GOT3 (cell line): ENCODE measurements around the gene HDAC10.

ENCODE experiments used
- DNase-seq: peaks from one replicate; lab custom pipeline; 2025; ENCODE audit warnings: mixed read lengths; lab: John Stamatoyannopoulos, UW

HDAC10 gene

DNA sequence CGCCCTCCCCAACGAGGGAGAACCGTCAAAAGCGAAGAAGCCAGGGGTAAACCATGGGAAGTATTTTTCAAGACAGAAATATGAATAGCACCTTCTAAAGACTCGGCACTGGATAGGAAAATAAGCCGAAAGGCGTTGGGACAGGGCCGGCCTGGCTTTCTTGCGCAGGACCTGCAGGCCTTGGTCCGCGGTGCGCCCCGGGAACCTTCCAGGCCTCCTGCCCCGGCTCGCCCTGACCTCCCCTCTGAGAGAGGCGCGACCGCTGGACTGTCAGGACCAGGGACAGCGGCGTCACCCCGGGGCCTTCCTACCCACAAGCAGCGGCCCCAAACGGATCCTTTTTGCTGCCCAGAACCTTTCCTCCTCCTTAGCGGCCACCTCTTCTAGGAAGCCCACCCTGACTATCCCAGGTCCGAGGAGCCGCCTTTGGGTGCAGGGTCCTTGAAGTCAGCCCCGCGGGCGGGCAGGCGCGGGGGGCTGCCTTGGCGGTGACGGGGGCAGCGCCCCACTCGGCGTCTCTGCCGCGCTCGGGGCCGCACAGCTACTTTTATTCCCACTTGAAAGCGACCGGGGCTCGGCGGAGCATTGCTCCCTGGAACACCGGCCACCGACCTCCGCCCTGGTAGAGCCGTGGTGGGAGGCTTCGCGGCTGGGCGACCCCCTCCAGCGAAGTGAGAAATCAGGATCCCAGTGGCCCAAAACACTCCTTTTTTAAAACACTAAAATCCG, 19.8 kb upstream of the HDAC10 start:
- DNase-seq = peak; percentile 21

DNA sequence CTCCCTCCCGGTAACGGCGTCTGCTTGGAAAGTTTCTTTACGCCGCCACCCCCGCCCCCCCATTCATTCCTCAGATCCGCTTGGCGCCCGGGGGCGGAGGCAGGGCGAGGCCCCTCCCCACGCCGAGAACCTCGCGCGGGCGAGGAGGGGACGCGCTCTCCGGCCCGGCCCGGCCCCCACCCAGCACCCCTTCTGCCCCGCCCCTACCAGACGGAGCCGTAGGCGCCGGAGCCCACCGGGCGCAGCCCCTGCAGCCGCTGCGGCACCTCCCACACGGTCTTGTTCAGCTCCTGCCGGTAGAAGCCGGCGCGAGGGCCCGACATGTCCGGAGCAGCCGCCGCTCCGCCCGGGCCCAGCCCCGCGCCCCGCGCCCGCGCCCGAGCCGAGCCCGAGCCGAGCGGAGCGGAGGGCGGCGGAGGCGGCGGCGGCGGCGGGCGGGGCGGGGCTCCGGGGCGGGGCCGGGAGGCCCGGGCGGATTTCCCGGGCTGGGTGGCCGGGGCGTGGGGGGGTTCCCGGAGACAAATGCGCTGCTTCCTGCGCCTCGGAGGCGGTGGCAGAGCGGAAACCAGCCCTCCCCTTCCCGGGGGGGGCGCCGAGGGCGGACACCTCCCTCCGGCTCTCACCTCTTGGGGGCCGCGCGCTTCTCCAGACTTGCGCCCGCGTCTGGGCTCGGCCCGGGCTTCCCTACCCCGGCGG, 19.1 kb upstream of the HDAC10 start, which contains the start of gene MAPK11:
Gene MAPK11 (minus strand): TSS at position 411 of the 696 bp plus-strand sequence. CDS start 88 bp downstream, at position 323.
- no peak for DNase-seq

DNA sequence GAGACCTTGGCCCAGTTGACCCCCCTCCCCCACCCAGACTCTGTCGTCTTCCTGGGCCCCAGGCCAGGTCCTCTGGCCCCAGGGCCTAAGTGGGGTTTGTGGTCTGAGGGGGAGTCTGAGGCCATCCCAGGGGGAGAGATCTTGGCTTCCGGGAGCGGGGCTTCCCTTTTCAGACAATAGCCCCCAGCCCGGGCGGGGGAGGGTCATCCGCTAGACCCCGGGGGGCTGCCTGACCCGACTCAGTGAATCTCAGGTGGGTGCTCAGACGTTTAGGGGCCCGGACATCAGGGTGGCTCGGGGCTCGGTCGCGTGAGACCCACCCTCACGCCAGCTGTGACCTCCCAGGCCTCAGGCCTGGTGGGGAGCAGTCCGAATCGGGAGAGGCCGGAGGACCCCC, 18.5 kb upstream of the HDAC10 start:
- no peak for DNase-seq

GRCh38 chr22:50268655-50269113, 17.6 kb upstream of the HDAC10 start:
- DNase-seq = no peak

DNA sequence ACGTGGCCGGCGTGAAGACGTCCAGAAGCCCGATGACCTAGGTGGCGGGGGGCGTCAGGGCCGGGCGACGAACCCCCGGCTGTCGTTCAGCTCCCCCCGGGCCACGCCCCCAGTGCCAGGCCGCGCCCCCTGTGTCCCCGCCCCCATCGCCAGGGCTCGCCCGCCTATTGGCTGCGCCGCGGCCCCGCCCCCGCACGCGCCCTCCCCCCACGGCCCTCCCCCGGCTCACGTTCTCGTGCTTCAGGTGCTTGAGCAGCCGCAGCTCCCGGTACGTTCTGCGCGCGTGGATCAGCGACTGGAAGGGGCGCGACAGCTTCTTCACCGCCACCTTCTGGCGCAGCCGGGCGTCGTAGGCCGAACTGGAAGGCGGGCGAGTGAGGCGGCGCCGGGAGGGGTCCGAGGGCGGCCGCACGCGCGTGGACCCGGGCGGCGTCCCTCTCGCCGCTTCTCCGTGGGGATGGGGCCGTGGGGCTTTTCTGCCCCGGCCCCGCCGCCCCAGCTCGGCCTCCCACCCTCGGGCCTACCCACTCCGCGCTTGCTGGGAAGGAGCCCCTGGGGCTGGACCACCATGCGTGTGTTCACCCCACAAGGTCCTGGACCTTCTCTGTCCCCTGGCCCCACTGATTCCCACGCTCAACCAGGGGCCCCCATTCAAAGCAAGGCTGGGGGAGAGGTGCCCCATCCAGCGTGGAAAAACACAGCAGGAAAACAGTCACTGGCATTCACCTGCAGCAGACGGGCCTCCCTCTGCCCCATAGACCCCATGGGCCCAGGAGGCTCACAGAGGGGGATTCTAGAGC, 16.7 kb upstream of the HDAC10 start:
- DNase-seq = no peak

- DNase-seq = no peak
These were observed 15.9 kb upstream of the HDAC10 start for GRCh38 chr22:50266994-50267393.

GRCh38 chr22:50264946-50265669, 14.0 kb upstream of the HDAC10 start:
- no peak for DNase-seq

DNA sequence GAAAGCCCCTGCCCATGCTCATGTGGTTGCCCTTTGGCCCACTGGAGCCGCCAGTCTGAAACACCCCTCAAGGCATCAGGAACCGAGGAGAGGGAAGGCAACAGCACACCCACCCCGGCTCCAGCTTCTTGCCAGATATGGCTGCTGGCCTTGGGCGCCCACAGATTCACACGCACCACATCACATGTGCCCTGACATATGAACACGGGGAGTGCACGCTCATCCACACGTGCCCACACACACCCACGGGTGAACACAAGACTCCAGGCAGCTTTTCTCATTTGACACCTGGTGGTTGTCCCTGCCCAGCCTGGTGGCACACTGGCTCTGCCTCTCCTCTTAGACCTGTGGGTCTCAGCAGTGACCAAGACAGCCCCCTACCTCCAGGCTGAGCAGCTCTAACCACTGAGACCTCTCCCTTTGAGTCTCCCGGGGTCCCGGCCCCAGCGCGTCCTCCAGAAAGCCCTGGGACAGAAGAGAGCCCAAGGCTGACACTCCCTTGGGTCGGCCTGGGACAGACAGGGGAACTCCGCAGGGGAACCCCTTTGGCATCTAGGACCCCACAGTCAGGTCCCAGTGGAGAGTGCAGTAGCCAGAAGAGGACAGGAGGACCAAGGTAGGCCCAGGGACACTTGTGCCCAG, 13.2 kb upstream of the HDAC10 start:
- no peak for DNase-seq

DNA sequence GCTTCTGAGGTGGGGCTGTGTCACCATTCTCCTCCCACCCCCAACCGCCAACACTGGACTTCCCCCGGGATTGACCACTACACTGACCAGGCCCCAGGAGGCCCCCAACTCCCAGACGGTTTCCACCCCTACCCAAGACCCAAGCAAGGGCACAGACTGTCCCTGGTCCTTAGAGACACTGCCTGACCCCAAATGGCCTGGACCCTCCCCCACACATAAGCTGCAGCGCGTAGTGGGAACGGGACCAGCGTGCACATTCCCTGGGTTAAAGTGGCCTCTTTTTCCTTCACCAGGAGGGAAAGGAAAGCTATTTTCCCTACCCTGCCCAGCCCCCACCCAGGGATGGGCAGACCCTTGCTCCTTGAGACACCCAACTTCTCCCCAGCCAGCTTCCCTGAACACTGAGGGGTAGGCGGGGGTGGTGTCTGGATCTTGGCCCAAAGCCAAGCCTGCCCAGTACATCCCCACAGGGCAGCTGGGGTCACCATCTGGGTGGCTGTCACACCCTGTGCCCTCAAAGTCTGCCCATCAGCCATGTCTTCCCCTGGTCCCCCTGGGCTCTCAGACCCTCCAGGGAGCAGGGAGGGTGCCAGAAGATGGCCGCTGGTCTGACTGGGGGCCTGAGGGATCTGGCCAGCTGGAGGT, 12.0 kb upstream of the HDAC10 start:
- no peak for DNase-seq

- no peak for DNase-seq
These were observed 11.4 kb upstream of the HDAC10 start for GRCh38 chr22:50262460-50262911.

GRCh38 chr22:50261615-50262459, 10.8 kb upstream of the HDAC10 start, which contains the start of gene MAPK12:
MAPK12 (minus strand) TSS chr22:50261683; CDS start chr22:50261509, 174 bp downstream.
- DNase-seq = no peak

DNA sequence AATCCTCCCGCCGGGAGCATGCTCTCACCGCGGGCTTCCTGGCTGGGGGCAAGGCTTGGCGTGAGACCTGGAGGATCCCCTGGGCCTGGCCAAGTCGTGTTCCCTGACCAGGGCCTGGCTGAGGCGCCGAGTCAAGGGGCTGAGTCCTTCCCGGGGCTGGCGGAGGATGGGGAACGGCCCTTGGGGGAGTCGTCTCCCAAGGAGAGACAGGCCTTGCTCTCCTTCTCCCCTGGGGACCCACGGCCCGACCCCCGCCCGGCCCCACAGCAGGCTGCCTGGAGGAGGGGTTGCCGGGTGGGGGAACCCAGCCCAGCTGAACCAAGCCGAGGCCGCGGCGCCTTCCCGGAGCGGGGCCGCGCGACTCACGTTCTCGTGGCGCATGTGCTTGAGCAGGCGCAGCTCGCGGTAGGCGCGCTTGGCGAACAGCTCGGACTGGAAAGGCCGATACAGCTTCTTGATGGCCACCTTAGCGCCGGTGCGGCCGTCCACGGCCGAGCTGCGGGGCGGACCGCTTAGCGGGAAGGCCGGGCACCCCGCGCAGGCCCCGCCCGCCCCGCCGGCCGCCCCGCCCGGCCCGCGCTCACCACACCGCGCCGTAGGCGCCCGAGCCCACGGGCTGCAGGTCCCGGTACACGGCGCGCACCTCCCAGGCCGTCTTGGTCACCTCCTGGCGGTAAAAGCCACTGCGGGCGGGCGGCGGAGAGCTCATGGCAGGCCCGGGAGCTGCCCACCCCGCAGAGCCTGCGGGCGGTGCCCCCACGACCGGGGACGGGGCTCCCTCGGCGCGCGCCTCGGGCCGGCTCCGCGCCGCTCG, 9.9 kb upstream of the HDAC10 start:
- DNase-seq = no peak

DNA sequence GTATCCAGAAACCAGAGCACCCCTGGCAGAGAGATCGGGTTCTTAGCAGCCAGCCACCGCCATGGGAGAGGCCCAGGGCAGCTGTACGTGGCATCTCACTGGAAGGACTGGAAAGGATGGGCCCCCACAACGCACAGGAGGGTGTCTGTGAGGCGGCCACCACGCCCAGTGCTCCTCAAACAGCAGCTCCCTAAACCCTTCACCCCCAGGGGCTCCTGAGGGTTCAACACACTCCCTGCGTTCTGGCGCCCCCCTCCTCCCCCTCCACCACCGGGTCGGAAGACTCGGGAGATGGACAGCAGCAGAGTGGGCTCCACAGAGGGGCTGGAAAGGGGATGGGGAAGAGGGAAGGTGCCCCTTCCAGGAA, 9.4 kb upstream of the HDAC10 start:
- no peak for DNase-seq

- no peak for DNase-seq
These were observed 8.2 kb upstream of the HDAC10 start for GRCh38 chr22:50259302-50259701.

GRCh38 chr22:50258361-50259292, 7.6 kb upstream of the HDAC10 start:
- DNase-seq = no peak

DNA sequence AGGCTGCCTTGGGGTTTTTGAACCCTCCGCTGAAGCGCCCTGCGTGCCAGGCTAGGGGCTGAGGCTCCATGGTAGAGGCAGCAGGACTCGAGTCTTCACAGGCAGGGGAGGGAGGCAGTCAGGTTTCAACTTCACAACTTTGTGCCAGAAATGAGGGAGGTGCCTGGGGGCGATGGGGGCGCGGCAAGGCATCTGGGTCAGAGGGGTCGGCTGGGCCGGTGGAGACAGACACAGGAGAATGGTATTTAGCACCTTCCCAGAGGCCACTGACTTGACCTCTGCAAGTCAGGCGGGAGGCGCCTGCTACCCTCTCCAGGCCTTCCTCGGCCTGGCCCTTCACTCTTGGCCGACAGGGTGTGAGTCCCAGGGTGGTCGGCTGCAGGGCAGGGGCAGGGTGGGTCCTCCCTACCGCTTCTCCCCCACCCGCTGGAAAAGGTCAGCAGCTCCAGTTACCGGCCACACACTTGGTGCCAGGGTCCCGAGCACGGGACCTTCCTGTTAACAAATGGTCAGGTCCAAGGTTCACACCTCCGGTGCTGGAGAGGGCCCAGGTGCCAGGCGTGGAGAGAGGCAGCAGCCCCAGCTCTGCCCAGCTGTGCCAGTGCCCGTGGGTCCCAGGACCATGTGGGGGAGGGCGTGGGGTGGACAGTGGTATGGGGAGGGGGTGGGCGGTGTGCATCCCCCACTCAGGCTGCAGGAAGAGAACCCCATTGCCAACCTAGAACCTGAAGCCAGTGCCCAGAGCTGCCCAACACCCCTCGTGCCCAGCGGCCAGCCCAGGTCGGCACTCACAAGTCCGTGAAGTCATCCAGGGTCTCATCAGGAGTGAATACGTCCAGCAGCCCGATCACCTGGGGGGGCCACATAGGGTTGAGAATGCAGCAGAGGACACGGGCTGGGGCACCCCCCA, 6.6 kb upstream of the HDAC10 start:
- DNase-seq = no peak

DNA sequence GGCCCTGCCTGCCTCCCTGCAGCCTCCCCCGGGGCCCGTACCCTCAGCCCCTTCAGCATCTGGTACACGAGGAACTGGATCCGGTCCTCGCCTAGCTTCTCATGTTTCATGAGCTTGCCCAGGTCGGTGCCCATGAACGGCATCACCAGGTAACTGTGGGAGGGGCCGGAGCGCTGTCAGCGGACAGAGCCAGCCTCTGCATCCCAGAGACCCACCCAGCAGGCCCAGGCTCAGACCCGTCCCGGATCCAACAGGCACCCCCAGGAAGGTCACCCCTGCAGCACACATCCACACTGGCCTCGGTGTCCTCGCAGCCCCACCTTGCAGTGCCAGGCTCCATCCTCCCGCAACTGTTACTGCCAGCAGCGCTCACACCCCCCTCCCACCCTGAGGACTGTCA, 6.0 kb upstream of the HDAC10 start:
- no peak for DNase-seq
